Measurements from ENCODE around the gene MON1A. TPM values are rescaled to one million over a fixed set of nuclear protein-coding genes. Genes with fewer than 3 reads are reported as not detected.

Gene MON1A
- total RNA-seq, 1 experiment from 2014 or later, result 9.0 TPM

DNA sequence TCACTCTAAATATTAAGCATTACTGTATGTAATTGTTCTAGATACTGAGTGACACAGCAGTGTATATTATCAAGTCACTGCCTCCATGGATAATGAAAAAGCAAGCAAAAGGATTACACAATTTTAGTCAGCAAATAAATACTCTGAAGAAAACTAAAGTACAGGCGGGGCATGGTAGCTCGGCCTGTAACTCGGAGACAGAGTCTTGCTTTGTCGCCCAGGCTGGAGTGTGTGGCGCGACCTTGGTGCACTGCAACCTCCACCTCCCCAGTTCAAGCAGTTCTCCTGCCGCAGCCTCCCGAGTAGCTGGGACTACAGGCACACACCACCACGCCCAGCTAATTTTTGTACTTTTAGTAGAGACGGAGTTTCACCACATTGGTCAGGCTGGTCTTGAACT, 43.0 kb upstream of the MON1A start:
- H4K20me1 ChIP-seq (ENCODE audit: insufficient read depth), result no peaks in the 10 kb centered on the region
- H3K9me2 ChIP-seq (ENCODE audit: insufficient read depth), result no peaks in the 10 kb centered on the region
- no peaks in the 10 kb centered on the region for H3K4me1 ChIP-seq (ENCODE audit: control insufficient read depth in 1 of 2, insufficient read depth in 2 of 2, low read length in 2 of 2)
- no TSS peak for BruUV-seq (replicated peaks)
- intact Hi-C loops (cut with micrococcal nuclease), result loop anchor here (1.0 kb wide), 1 partner anchor 45 kb away; no protein-coding TSS in a partner anchor
- ChIA-PET POLR2A (no interaction called here), CTCF (no interaction called here), RAD21 (ENCODE audit: low non-redundant PET in 1 of 2, low total read pairs in 2 of 2, uncharacterized antibody in 2 of 2, unreplicated experiment in 2 of 2) (no interaction called here)
- H2AFZ ChIP-seq (ENCODE audit: low read depth, low read length, poor library complexity, severe bottlenecking), result no peak overlapping the region
- peaks cover 2 to 13% of the 10 kb centered on the region in 2 experiments; a peak in 3 of 4 replicates for H3K36me3 ChIP-seq (ENCODE audit: control insufficient read depth in 1 of 2, insufficient read depth in 2 of 2, low read length in 2 of 2)
- no peak overlapping the region for H3K9ac ChIP-seq (ENCODE audit: low read length)
- H3K79me2 ChIP-seq (ENCODE audit: insufficient read depth, low read length), result peaks cover 28% of the 10 kb centered on the region
- no peak overlapping the region for H3K27ac ChIP-seq (ENCODE audit: low read depth, low read length)
- no peak for ATAC-seq
- no peak for DNase-seq (ENCODE audit: low read depth, low spot score)
- H3K9me3 ChIP-seq (ENCODE audit: control insufficient read depth in 1 of 2, insufficient read depth in 1 of 2, low read depth in 1 of 2, low read length in 2 of 2), result no peaks in the 10 kb centered on the region
- H3K4me3 ChIP-seq (replicated peaks in 1 of 2; ENCODE audit: low read depth in 1 of 2, low read length in 2 of 2), result no peak overlapping the region
- no peak overlapping the region for H3K4me2 ChIP-seq (ENCODE audit: low read length)
- H3K27me3 ChIP-seq (ENCODE audit: insufficient read depth, low read length), result no peaks in the 10 kb centered on the region
- TF ChIP-seq POLR2A (IDR thresholded peaks at IDR 0.05; ENCODE audit: borderline replicate concordance, extremely low read depth, insufficient read depth, insufficient read length) (no peak), ELF1 (IDR thresholded peaks at IDR 0.05; ENCODE audit: borderline replicate concordance, low read depth) (no peak), EGR1 (IDR thresholded peaks at IDR 0.05; ENCODE audit: low read depth) (no peak), JUND (IDR thresholded peaks at IDR 0.05) (no peak), POLR2AphosphoS5 (IDR thresholded peaks at IDR 0.05; ENCODE audit: low read depth, low read length) (no peak), SRF (IDR thresholded peaks at IDR 0.05; ENCODE audit: low read depth) (no peak), SIN3A (IDR thresholded peaks at IDR 0.05; ENCODE audit: low read depth) (no peak), CBX3 (IDR thresholded peaks at IDR 0.05; ENCODE audit: low read depth) (no peak), YY1 (IDR thresholded peaks at IDR 0.05; ENCODE audit: extremely low read depth, insufficient replicate concordance, low read depth, low read length) (no peak), RAD21 (IDR thresholded peaks at IDR 0.05; ENCODE audit: low read depth) (no peak), FOSL1 (IDR thresholded peaks at IDR 0.05; ENCODE audit: low read depth) (no peak), CEBPB (IDR thresholded peaks at IDR 0.05; ENCODE audit: low read depth) (no peak), SP1 (IDR thresholded peaks at IDR 0.05; ENCODE audit: low read depth) (no peak), ATF3 (IDR thresholded peaks at IDR 0.05) (no peak), EZH2phosphoT487 (IDR thresholded peaks at IDR 0.05; ENCODE audit: borderline replicate concordance) (no peak)
- TF ChIP-seq, protein P1, sequence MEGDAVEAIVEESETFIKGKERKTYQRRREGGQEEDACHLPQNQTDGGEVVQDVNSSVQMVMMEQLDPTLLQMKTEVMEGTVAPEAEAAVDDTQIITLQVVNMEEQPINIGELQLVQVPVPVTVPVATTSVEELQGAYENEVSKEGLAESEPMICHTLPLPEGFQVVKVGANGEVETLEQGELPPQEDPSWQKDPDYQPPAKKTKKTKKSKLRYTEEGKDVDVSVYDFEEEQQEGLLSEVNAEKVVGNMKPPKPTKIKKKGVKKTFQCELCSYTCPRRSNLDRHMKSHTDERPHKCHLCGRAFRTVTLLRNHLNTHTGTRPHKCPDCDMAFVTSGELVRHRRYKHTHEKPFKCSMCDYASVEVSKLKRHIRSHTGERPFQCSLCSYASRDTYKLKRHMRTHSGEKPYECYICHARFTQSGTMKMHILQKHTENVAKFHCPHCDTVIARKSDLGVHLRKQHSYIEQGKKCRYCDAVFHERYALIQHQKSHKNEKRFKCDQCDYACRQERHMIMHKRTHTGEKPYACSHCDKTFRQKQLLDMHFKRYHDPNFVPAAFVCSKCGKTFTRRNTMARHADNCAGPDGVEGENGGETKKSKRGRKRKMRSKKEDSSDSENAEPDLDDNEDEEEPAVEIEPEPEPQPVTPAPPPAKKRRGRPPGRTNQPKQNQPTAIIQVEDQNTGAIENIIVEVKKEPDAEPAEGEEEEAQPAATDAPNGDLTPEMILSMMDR (IDR thresholded peaks at IDR 0.05 in 2 of 3, conservative IDR thresholded peaks at IDR 0.05 in 1 of 3; ENCODE audit: borderline replicate concordance in 1 of 3, insufficient read depth in 1 of 3, low read depth in 2 of 3, low read length in 2 of 3), result no peak
- TF ChIP-seq, protein P2, sequence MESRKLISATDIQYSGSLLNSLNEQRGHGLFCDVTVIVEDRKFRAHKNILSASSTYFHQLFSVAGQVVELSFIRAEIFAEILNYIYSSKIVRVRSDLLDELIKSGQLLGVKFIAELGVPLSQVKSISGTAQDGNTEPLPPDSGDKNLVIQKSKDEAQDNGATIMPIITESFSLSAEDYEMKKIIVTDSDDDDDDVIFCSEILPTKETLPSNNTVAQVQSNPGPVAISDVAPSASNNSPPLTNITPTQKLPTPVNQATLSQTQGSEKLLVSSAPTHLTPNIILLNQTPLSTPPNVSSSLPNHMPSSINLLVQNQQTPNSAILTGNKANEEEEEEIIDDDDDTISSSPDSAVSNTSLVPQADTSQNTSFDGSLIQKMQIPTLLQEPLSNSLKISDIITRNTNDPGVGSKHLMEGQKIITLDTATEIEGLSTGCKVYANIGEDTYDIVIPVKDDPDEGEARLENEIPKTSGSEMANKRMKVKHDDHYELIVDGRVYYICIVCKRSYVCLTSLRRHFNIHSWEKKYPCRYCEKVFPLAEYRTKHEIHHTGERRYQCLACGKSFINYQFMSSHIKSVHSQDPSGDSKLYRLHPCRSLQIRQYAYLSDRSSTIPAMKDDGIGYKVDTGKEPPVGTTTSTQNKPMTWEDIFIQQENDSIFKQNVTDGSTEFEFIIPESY (IDR thresholded peaks at IDR 0.05; ENCODE audit: extremely low read depth, insufficient replicate concordance, low read length), result no peak
